Measurements from ENCODE around the gene UBE2I.

DNA sequence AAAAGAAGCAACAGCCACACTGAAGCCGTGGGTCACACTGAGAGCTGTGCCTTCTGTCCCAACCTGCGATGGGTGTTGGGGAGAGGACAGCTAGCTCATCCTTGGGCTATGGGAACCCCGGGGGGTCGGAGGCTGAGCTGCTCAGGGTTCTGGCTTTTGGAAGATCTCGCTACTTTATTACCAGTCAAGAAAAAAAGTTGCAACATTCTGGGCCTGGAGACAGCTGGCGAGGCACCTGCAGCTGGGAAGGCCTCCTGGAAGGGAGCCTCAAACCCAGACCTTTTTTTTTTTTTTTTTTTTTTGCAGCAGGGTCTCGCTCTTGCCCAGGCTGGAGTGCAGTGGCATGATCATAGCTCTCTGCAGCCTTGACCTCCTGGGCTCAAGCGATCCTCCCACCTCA is 28.7 kb upstream of the UBE2I start:
- TF ChIP-seq, protein P1, sequence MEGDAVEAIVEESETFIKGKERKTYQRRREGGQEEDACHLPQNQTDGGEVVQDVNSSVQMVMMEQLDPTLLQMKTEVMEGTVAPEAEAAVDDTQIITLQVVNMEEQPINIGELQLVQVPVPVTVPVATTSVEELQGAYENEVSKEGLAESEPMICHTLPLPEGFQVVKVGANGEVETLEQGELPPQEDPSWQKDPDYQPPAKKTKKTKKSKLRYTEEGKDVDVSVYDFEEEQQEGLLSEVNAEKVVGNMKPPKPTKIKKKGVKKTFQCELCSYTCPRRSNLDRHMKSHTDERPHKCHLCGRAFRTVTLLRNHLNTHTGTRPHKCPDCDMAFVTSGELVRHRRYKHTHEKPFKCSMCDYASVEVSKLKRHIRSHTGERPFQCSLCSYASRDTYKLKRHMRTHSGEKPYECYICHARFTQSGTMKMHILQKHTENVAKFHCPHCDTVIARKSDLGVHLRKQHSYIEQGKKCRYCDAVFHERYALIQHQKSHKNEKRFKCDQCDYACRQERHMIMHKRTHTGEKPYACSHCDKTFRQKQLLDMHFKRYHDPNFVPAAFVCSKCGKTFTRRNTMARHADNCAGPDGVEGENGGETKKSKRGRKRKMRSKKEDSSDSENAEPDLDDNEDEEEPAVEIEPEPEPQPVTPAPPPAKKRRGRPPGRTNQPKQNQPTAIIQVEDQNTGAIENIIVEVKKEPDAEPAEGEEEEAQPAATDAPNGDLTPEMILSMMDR (IDR thresholded peaks at IDR 0.05; ENCODE audit: insufficient read depth, low read length, poor library complexity, severe bottlenecking), result no peak
- no peak for TF ChIP-seq EZH2phosphoT487 (conservative IDR thresholded peaks at IDR 0.05; ENCODE audit: low read length)

Data from SU-DHL-6 (cell line).